T-helper 1 cell (primary cell): ENCODE data around the gene ZFP91.
A peak's percentile ranks its signal among the peaks of the same experiment; 100 is the strongest.

Experiments
- DNase-seq, 5 donors: peaks; one replicate each; pipeline ENCODE4 v3.0.0-alpha.2; 2012 to 2020

ZFP91 gene

GRCh38 chr11:58586998-58587397 is 8.1 kb downstream of the ZFP91 start:
- no peak for DNase-seq

- no peak for DNase-seq
Observed at GRCh38 chr11:58591659-58592058, 12.8 kb downstream of the ZFP91 start.

- DNase-seq = no peak
Observed at GRCh38 chr11:58592760-58593472, 14.1 kb downstream of the ZFP91 start.

GRCh38 chr11:58594826-58595225 is 16.0 kb downstream of the ZFP91 start:
- no peak for DNase-seq

GRCh38 chr11:58596621-58597020 is 17.8 kb downstream of the ZFP91 start:
- no peak for DNase-seq

- DNase-seq = peak in 1 of 5 donors; percentile 45
Observed at GRCh38 chr11:58597486-58598144, 18.8 kb downstream of the ZFP91 start.

GRCh38 chr11:58600510-58600909 is 21.6 kb downstream of the ZFP91 start:
- no peak for DNase-seq

- no peak for DNase-seq
Observed at GRCh38 chr11:58606930-58607714, 28.3 kb downstream of the ZFP91 start.

GRCh38 chr11:58608331-58608730 is 29.5 kb downstream of the ZFP91 start:
- no peak for DNase-seq

- DNase-seq = no peak
Observed at GRCh38 chr11:58609723-58610122, 30.9 kb downstream of the ZFP91 start.

GRCh38 chr11:58613228-58613627 is 34.4 kb downstream of the ZFP91 start:
- no peak for DNase-seq

GRCh38 chr11:58615559-58615958 is 36.7 kb downstream of the ZFP91 start:
- no peak for DNase-seq

- DNase-seq = no peak
Observed at GRCh38 chr11:58616594-58616993, 37.7 kb downstream of the ZFP91 start.

- no peak for DNase-seq
Observed at GRCh38 chr11:58617976-58618557, 39.2 kb downstream of the ZFP91 start.

- peak in 1 of 5 donors; percentile 5 for DNase-seq
Observed at GRCh38 chr11:58621586-58622262, 42.9 kb downstream of the ZFP91 start.

- DNase-seq = no peak
Observed at GRCh38 chr11:58622344-58622743, 43.5 kb downstream of the ZFP91 start, which contains the start of gene CNTF. Gene CNTF, plus strand, starts transcription at chr11:58622665. Its CDS starts 88 bp downstream, at chr11:58622753.

- no peak for DNase-seq
Observed at GRCh38 chr11:58625086-58625485, 46.2 kb downstream of the ZFP91 start.

- no peak for DNase-seq
Observed at GRCh38 chr11:58625826-58626460, 47.1 kb downstream of the ZFP91 start.

GRCh38 chr11:58626934-58627483 is 48.1 kb downstream of the ZFP91 start:
- no peak for DNase-seq

GRCh38 chr11:58628446-58628845 is 49.6 kb downstream of the ZFP91 start:
- DNase-seq = no peak

- DNase-seq = peak in 1 of 5 donors; percentile 8
Observed at GRCh38 chr11:58629857-58630256, 51.0 kb downstream of the ZFP91 start.

GRCh38 chr11:58631378-58631777 is 52.5 kb downstream of the ZFP91 start:
- DNase-seq = no peak
